Vagina (tissue), 2 donors: ENCODE measurements around the gene TMEM255B.

Experiments
- CTCF ChIP-seq, 3 experiments: fragments of 450-650 bp in 2 of 3; fragments of 200-600 bp in 1 of 3; sonication (generic) in 1 of 3; IDR thresholded peaks; one replicate each; pipeline ENCODE4 v1.5.1; 2017 to 2019; ENCODE audit warnings: antibody characterized with exemption in 3 of 3, mild to moderate bottlenecking in 2 of 3, moderate library complexity in 2 of 3
- POLR2AphosphoS5 ChIP-seq, 2 donors: sonication (generic); formaldehyde crosslinking; IDR thresholded peaks; one replicate each; pipeline ENCODE4 v1.9.0; 2017; ENCODE audit warnings: antibody characterized with exemption in 2 of 2, mild to moderate bottlenecking in 2 of 2, low read depth in 1 of 2; ENCODE audit not compliant: insufficient read depth in 1 of 2

GRCh38 chr13:113787694-113788093 lies 28.7 kb downstream of the TMEM255B start:
- TF ChIP-seq CTCF (IDR thresholded peaks at IDR 0.05) (no peak), POLR2AphosphoS5 (IDR thresholded peaks at IDR 0.05; ENCODE audit: insufficient read depth in 1 of 2, low read depth in 1 of 2) (no peak)
